Sciatic nerve (tissue), 2 donors: ENCODE measurements around the gene ADGRG3. TPM values are rescaled to one million over a fixed set of nuclear protein-coding genes. Genes with fewer than 3 reads are reported as not detected.
A peak's percentile ranks its signal among the peaks of the same experiment; 100 is the strongest.

Experiments used
- ATAC-seq: fragments of 200-7000 bp; cut with Tn5 transposase; one replicate; pipeline ENCODE4 v1.9.1; 2020; ENCODE audit warnings: mild to moderate bottlenecking, moderate library complexity
- DNase-seq: peaks from one replicate; pipeline ENCODE4 v3.0.0-alpha.2; 2020; ENCODE audit warnings: low spot score
- intact Hi-C: fragments of 100-400 bp; cut with DNase I; formaldehyde crosslinking; loops from one replicate; pipeline ENCODE4 v1.14.2; 2022
- total RNA-seq: library from RNA; stranded (reverse); fragmentation: NEBNext Ultra II Directional; extraction: Animal tissue kit (Norgen Biotek cat#: 25700); gene quantifications from one replicate; pipeline ENCODE4 v1.2.1, GENCODE V29; 2021
- donor health status: DM: no; HTN: no; CAD: no.
- donor health status: DM: no; HTN: no; CAD: no.

ADGRG3 gene
- total RNA-seq, 1 donor from 2014 or later = 4.6 TPM

DNA sequence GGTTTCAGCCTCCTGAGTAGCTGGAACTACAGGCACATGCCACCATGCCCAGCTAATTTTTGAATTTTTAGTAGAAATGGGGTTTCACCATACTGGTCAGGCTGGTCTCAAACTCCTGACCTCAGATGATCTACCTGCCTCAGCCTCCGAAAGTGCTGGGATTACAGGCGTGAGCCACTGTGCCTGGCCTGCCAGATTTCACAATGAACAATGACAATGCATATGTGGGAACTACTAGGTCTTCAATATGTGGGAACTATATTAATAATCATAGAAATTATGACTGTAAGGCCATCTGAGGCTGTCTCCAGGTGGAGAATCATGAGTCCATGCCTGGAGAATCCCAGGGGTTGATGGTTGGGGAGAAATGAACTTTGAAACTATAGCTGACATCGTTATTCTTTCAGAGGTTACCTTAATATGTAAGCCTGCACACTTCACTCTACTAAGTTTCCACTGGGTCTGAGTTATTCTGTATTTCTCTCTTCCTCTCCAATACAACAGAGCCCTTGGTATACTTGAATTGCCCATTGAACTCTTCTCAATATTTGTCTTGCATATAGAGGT is 19.3 kb downstream of the ADGRG3 start:
- intact Hi-C loops = no loop called here
- ATAC-seq (no peak), DNase-seq (no peak)

GRCh38 chr16:57688487-57688986 is 20.4 kb downstream of the ADGRG3 start:
- ATAC-seq = no peak
- no peak for DNase-seq
- intact Hi-C loops = no loop called here

- ATAC-seq = no peak
- intact Hi-C loops = no loop called here
- no peak for DNase-seq
These were observed 21.1 kb downstream of the ADGRG3 start for GRCh38 chr16:57688987-57689761.

GRCh38 chr16:57689762-57690558 is 21.9 kb downstream of the ADGRG3 start:
- ATAC-seq = no peak
- no peak for DNase-seq
- intact Hi-C loops = no loop called here

DNA sequence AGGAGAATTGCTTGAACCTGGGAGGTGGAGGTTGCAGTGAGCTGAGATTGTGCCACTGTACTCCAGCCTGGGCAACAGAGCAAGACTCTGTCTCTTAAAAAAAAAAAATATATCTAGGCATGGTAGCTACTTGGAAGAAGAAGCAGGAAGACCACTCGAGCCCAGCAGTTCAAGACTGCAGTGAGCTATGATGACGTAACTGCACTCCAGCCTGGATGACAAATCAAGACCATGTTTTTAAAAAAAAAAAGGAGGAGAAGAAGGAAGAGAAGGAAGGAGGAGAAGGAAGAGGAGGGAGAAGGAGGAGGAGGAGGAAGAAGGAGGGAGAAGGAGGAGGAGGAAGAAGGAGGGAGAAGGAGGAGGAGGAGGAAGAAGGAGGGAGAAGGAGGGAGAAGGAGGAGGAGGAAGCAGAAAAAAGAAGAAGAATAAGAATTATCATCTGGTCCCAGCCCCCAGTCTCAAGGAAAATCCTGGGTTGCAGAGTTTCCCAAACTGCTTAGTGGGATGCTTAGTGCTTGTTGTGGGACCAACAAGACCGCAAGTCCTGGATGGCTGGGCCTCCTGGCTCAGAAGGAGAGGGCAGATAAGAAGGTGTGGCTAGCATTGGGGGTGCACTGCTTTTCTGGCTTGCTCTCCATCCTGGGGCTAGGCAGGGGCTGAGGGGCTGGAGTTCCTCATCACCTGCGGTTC is 22.8 kb downstream of the ADGRG3 start:
- ATAC-seq (no peak), DNase-seq (no peak)
- intact Hi-C loops = no loop called here

DNA sequence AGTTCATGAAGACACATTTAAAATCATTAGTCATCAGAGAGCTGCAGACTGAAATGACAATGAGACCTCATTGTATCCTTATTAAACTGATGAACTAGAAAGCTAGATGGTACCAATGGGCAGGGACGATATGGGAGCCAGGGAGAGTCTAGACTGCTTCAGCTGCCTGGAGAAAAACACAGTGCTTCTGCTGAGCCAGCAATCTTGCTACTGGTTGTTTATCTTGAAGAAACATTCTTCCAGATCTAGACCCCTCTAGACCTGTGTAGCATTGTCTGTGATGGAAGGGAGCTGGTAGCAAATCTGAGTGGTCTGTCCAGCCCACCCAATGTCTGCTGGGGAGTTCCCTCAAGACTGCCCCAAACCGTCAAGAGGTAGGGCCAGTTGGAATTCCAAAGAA is 24.5 kb downstream of the ADGRG3 start:
- no peak for DNase-seq
- ATAC-seq = no peak
- intact Hi-C loops = no loop called here

- intact Hi-C loops = no loop called here
- ATAC-seq (no peak), DNase-seq (no peak)
These were observed 25.4 kb downstream of the ADGRG3 start for GRCh38 chr16:57693550-57693949.

DNA sequence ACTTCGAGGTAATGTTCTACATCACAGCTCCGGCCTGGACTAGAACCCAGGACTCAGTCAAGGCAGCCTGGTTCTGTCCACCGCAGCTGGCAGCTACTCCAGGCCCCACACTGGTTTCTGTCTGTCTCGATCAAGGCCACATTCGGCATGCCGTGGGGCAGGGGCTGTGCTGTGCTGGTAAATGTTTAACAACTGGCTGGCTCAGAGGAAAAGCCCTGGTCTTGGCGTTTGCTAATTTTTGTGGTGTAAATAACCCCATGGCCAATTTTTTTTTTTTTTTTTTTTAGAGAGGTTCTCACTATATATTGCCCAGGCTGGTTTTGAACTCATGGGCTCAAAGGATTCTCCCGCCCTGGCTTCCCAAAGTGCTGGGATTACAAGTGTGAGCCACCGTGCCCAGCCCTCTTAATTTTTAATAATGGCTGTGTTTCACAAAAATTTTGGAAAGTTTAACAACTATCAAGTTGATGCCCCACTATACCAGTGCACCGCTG is 26.2 kb downstream of the ADGRG3 start:
- ATAC-seq (no peak), DNase-seq (no peak)
- intact Hi-C loops = no loop called here

DNA sequence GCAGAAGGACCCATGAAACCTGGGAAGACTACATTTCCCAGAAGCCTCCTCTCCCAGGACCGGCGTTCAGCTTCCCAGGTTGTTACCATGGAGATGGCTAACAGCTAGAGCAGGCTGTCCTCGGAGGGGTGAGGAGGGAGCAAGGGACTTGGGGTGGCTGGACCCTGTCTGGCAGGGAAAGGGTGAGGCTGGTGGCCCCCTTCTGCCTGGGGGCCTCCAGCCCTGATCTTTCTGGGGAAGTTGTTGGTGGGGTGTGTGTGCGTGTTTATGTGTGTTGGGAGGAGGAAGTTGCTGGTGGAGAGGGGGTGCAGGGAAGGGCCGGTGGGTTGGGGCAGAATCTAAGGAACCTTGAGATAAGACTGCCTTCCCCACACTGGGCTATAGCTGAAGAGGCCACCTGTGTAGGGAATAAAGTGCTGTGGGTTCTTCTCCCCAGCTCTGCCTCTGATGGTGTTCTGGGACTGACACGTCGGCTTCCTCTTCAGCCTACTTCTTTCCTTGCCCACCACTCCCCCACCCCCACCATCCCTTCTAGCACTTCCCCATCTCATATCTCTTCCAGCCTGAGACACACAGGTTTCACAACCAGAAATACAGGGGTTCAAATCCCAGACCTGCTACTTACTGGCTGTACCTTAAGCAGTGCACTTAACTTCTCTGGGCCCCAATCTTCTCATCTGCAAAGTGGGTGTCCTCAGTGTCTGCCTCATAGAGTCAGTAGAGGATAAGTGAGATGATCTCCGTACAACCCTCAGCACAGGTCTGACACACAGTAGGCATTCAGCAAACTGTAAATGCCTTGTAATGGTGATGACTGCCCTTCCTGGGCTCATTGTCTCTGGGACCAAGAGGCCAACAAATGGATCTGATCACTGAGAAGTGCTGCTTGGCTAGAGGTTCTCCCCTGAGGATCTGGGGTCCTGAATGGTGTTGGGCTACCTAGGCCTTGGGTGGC is 26.9 kb downstream of the ADGRG3 start, which contains the start of gene DRC7:
Gene DRC7 (plus strand): TSS at position 82 of the 955 bp plus-strand sequence. CDS start 3,144 bp downstream, outside the sequence.
- peak; percentile 81 for ATAC-seq

DNA sequence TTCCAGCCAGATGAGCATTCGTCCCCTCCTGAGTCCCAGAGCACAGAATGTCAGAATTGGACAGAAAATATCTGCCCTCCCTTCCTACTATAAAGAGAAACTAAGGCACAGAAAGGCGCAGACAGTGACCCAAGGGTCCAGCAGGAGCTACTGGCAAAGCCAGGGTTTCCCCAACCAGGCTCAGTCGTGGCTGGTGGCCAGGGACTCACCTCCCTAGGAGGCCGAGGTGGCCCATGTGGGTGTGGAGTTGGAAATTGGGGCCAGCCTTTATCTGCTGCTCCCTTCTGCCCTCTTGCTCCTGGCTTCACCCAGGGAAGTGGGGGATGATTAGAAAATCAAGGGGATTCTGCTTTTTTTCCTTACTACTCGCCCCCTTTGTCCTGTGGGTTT is 27.6 kb downstream of the ADGRG3 start:
- no peak for DNase-seq
- ATAC-seq = no peak
- intact Hi-C loops = no loop called here

More for the DNA sequence above, 26.9 kb downstream of the ADGRG3 start, which contains the start of gene DRC7:
- DNase-seq = no peak
- intact Hi-C loops = no loop called here

DNA sequence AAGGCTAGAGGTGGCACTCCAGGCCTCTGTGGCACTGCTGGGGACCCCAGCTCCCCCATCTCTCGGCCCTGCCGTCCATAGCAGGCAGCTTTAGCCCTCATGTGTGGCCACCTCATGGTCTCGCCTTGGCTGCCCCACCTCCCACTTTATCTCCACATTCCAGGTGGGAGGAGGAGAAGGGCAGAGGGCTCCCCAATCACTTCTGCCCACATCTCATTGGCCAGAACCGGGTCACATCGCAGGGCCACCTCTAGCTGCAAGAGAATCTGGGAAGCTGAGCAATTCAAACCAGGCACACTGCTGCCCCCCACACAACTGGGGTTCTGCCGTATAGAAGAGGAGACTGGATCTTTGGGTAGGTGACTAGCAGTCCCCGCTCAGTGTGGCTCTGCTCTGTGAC is 28.1 kb downstream of the ADGRG3 start:
- intact Hi-C loops = no loop called here
- no peak for ATAC-seq
- DNase-seq = no peak

GRCh38 chr16:57697896-57698537 is 29.9 kb downstream of the ADGRG3 start:
- intact Hi-C loops = no loop called here
- ATAC-seq (no peak), DNase-seq (no peak)

- ATAC-seq (no peak), DNase-seq (no peak)
- intact Hi-C loops = no loop called here
These were observed 30.8 kb downstream of the ADGRG3 start for GRCh38 chr16:57698812-57699405.

DNA sequence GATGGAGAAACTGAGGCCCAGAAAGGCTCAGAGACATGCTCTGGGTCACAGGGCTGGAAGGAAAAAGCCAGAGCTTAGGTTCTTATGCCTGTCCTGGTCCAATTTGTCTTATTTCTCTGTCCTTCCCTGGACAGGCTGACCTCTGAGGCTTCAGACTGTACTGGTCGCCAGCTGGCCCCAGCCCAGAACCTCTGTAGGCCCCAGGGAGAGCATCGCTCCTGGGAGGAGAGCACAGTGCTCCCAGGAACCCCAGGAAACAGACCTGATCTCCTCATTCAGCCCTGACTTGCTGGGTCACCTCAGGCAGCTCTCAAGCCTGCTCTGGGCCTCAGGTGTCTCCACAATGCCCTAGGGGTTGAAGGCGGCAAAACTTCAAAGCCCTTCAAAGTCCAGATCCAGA is 31.4 kb downstream of the ADGRG3 start:
- no peak for DNase-seq
- ATAC-seq = no peak
- intact Hi-C loops = no loop called here

DNA sequence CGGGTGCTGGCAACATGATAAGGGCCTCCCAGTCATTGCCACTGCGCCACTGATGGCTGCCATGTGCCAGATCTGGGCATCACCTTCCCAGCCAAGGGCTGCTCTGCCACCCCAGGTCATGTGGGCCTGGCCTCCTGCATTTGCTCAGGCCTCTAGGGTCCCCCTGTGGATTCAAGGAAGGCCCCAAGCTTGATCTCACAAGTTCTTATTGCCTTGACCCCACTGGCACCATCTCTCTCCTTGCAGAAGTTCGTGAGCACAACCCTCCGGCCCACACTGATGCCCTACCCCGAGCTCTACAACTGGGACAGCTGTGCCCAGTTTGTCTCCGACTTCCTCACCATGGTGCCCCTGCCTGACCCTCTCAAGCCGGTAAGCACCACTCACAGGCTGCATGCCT is 31.8 kb downstream of the ADGRG3 start:
- ATAC-seq = no peak

GRCh38 chr16:57700781-57701551 is 32.9 kb downstream of the ADGRG3 start:
- intact Hi-C loops = no loop called here
- DNase-seq (no peak), ATAC-seq (no peak)

More for the DNA sequence above, 31.8 kb downstream of the ADGRG3 start:
- intact Hi-C loops = no loop called here
- DNase-seq = no peak
